Measurements from ENCODE around the gene HOXC9. TPM values are rescaled to one million over a fixed set of nuclear protein-coding genes. Genes with fewer than 3 reads are reported as not detected.

Gene HOXC9
- total and polyA plus RNA-seq, 2 of the 4 experiments (the other 2 are of a cell fraction), result 0.26 TPM; not detected in 1

DNA sequence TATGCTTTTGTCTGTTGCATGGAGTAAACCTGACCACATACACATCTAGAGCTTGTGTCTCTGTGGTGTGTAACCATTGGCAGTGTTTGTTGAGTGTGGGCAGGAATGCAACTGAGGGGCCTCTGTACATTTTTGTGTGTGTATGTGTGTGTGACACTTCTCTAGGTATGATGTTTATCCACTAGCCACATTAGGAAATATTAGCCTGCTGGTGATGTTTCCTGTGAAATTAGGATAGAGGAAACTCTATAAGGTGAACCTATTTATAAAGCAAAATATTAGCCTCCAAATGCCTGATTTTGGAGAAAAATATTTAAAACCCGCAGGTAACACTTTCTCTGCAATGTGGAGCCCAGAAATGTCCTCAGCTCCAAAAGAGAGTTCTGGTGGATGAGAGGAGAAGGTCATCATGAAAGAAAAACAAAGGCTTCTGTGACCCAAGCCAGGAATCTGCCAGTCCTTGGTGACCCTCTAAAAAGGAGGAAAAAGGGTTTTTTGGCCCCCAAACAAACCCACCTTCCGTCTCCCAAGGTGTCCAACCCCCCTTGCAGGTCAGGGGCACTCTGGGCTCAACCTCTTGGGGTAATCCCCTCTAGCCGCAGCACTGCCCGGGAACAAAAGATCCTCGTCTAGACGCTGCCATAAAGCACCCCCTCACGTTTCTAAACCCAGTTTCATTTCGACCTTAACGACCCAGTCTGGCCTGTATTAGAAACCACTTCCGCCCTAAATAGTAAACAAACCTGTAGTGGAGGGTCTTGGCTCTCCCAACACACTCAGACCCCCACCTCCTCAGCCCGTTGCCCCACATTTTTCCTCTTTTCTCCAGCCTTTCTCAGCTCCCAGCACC, 22.1 kb upstream of the HOXC9 start:
- no peak overlapping the region for H4K5ac ChIP-seq (ENCODE audit: low read depth, low read length)
- dilution Hi-C loops (cut with HindIII; ENCODE audit: low sequenced_read_pairs, unreplicated experiment) (no loop called here), in situ Hi-C loops (cut with MboI; ENCODE audit: low sequenced_read_pairs) (no loop called here), intact Hi-C loops (cut with micrococcal nuclease) (no loop called here)
- no peak overlapping the region for H3K14ac ChIP-seq (replicated peaks; ENCODE audit: low read depth, low read length)
- no peak overlapping the region for H2AFZ ChIP-seq (replicated peaks; ENCODE audit: low read length, poor library complexity)
- peaks cover 16% of the 10 kb centered on the region for H3K9me3 ChIP-seq (ENCODE audit: control insufficient read depth, insufficient read depth, low read length)
- no peak overlapping the region for H3K4me3 ChIP-seq (ENCODE audit: insufficient read depth, low read depth, low read length)
- H2AK5ac ChIP-seq (ENCODE audit: low read depth, low read length), result no peak overlapping the region
- H3K9me1 ChIP-seq (ENCODE audit: insufficient read depth, low read length), result no peaks in the 10 kb centered on the region
- no peak overlapping the region for H3K4me2 ChIP-seq (ENCODE audit: low read depth, low read length)
- H2BK15ac ChIP-seq (ENCODE audit: low read depth, low read length), result no peak overlapping the region
- H3K27ac ChIP-seq (ENCODE audit: insufficient read depth, low read length), result no peak overlapping the region
- ChIA-PET POLR2A (ENCODE audit: unreplicated experiment) (no interaction called here), CTCF (no interaction called here)
- no peak overlapping the region for H2BK5ac ChIP-seq (ENCODE audit: low read depth, low read length, poor library complexity, severe bottlenecking)
- BruUV-seq (replicated peaks), result no TSS peak
- H3K79me1 ChIP-seq (ENCODE audit: low read depth in 1 of 2, low read length in 2 of 2), result no peaks in the 10 kb centered on the region
- ATAC-seq (ENCODE audit: low read depth), result no peak
- no peak overlapping the region for H3K18ac ChIP-seq (ENCODE audit: low read depth, low read length)
- no peak overlapping the region for H2BK20ac ChIP-seq (ENCODE audit: low read depth, low read length)
- H3K36me3 ChIP-seq (ENCODE audit: control insufficient read depth, insufficient read depth, low read length), result no peaks in the 10 kb centered on the region
- H3K4me1 ChIP-seq (ENCODE audit: control insufficient read depth, insufficient read depth, low read length), result peaks cover 2% of the 10 kb centered on the region; the same call in 1 of the 2 replicates
- H3K27me3 ChIP-seq (ENCODE audit: control insufficient read depth, insufficient read depth, low read length), result peaks cover 95% of the 10 kb centered on the region
- no peak overlapping the region for H3K56ac ChIP-seq (ENCODE audit: extremely low read depth, insufficient read depth, low read length)
- H2AK9ac ChIP-seq (replicated peaks; ENCODE audit: low read depth, low read length, poor library complexity), result no peak overlapping the region
- H4K8ac ChIP-seq (ENCODE audit: low read depth in 2 of 2, low read length in 2 of 2), result no peak overlapping the region
- H3K4ac ChIP-seq (ENCODE audit: low read depth, low read length), result no peak overlapping the region
- H3K23ac ChIP-seq (ENCODE audit: low read depth, low read length), result no peak overlapping the region
- no peak overlapping the region for H3K9ac ChIP-seq (ENCODE audit: low read depth, low read length)
- WGBS, 2 experiments (ENCODE audit: extremely low coverage in 2 of 2, insufficient read length in 1 of 2), result 6% methylated on average over 3 of the region's 11 CpGs; no CpG with 5 or more reads in 1 of the 2 experiments
- no peak overlapping the region for H4K91ac ChIP-seq (ENCODE audit: insufficient read depth, low read depth, low read length)
- peaks cover 2% of the 10 kb centered on the region; the same call in 1 of the 2 replicates for H4K20me1 ChIP-seq (ENCODE audit: insufficient read depth, low read length)
- H2BK120ac ChIP-seq (ENCODE audit: low read depth, low read length), result no peak overlapping the region
- DNase-seq, result no peak
- TF ChIP-seq FOS (IDR thresholded peaks at IDR 0.05; ENCODE audit: low read depth, low read length) (no peak), RAD21 (IDR thresholded peaks at IDR 0.05; ENCODE audit: low read length) (no peak), CEBPB (IDR thresholded peaks at IDR 0.05; ENCODE audit: low read depth, low read length) (no peak), SMC3 (IDR thresholded peaks at IDR 0.05; ENCODE audit: low read depth, low read length) (no peak), CHD1 (IDR thresholded peaks at IDR 0.05; ENCODE audit: low read depth, low read length) (no peak), RCOR1 (IDR thresholded peaks at IDR 0.05; ENCODE audit: insufficient replicate concordance, low read length) (no peak), RFX5 (IDR thresholded peaks at IDR 0.05; ENCODE audit: low read depth, low read length) (no peak), MAFK (IDR thresholded peaks at IDR 0.05; ENCODE audit: low read depth, low read length) (no peak), CTCF (conservative IDR thresholded peaks at IDR 0.05; ENCODE audit: low read depth, low read length) (no peak), USF2 (IDR thresholded peaks at IDR 0.05; ENCODE audit: low read depth, low read length) (no peak), NFE2L2 (IDR thresholded peaks at IDR 0.05; ENCODE audit: low read depth, low read length) (no peak), MXI1 (IDR thresholded peaks at IDR 0.05; ENCODE audit: borderline replicate concordance, low read depth, low read length) (no peak), MAZ (IDR thresholded peaks at IDR 0.05; ENCODE audit: borderline replicate concordance, low read depth, low read length) (no peak), BHLHE40 (IDR thresholded peaks at IDR 0.05; ENCODE audit: low read depth, low read length) (no peak)
- TF ChIP-seq, protein P1, sequence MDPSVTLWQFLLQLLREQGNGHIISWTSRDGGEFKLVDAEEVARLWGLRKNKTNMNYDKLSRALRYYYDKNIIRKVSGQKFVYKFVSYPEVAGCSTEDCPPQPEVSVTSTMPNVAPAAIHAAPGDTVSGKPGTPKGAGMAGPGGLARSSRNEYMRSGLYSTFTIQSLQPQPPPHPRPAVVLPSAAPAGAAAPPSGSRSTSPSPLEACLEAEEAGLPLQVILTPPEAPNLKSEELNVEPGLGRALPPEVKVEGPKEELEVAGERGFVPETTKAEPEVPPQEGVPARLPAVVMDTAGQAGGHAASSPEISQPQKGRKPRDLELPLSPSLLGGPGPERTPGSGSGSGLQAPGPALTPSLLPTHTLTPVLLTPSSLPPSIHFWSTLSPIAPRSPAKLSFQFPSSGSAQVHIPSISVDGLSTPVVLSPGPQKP (IDR thresholded peaks at IDR 0.05; ENCODE audit: borderline replicate concordance, low read depth, low read length), result no peak
